Mesenchymal stem cell (in vitro differentiated cells and primary cell): ENCODE results near the gene KLF16.

Experiments
- DNase-seq: peaks from one replicate; pipeline ENCODE4 v3.0.0-alpha.2; 2013
- H2AFZ ChIP-seq: one replicate; pipeline ENCODE4 v1.6.1; 2013; ENCODE audit warnings: low read depth, mild to moderate bottlenecking, control low read depth, inconsistent platforms, low read length, moderate library complexity
- H2AK5ac ChIP-seq: 2 replicates; pipeline ENCODE4 v1.6.1; 2013; ENCODE audit warnings: low read length, moderate library complexity, mild to moderate bottlenecking, inconsistent platforms; ENCODE audit not compliant: severe bottlenecking
- H2BK120ac ChIP-seq: one replicate; pipeline ENCODE4 v1.6.1; 2013; ENCODE audit warnings: low read depth, mild to moderate bottlenecking, inconsistent platforms, low read length, moderate library complexity
- H2BK12ac ChIP-seq, 2 experiments: one replicate each; pipeline ENCODE4 v1.6.1; 2013; ENCODE audit warnings: inconsistent platforms in 2 of 2, low read length in 2 of 2, mild to moderate bottlenecking in 2 of 2, moderate library complexity in 2 of 2, control low read depth in 1 of 2
- H2BK15ac ChIP-seq: one replicate; pipeline ENCODE4 v1.6.1; 2013; ENCODE audit warnings: mild to moderate bottlenecking, low read depth, inconsistent platforms; ENCODE audit not compliant: poor library complexity, severe bottlenecking
- H2BK5ac ChIP-seq: 2 replicates; pipeline ENCODE4 v1.6.1; 2013; ENCODE audit warnings: low read depth, mild to moderate bottlenecking, low read length, control low read depth, inconsistent platforms; ENCODE audit not compliant: poor library complexity, severe bottlenecking
- H3K14ac ChIP-seq, 2 experiments: one replicate each; pipeline ENCODE4 v1.6.1; 2013; ENCODE audit warnings: inconsistent platforms in 2 of 2, low read length in 2 of 2, control low read depth in 1 of 2, mild to moderate bottlenecking in 1 of 2, moderate library complexity in 1 of 2
- H3K18ac ChIP-seq, 2 experiments: one replicate each; pipeline ENCODE4 v1.6.1; 2013; ENCODE audit warnings: inconsistent platforms in 2 of 2, low read length in 2 of 2, control low read depth in 1 of 2, low read depth in 1 of 2, mild to moderate bottlenecking in 1 of 2
- H3K23ac ChIP-seq, 2 experiments: one replicate each; pipeline ENCODE4 v1.6.1; 2013; ENCODE audit warnings: inconsistent platforms in 2 of 2, low read length in 2 of 2, mild to moderate bottlenecking in 2 of 2, moderate library complexity in 2 of 2, control low read depth in 1 of 2
- H3K27ac ChIP-seq: 2 replicates; pipeline ENCODE4 v1.5.1; 2013; ENCODE audit warnings: mild to moderate bottlenecking, moderate library complexity, low read length, control low read depth, inconsistent platforms; ENCODE audit not compliant: poor library complexity, severe bottlenecking
- H3K27me3 ChIP-seq, 2 experiments: 2 replicates each; pipeline versions ENCODE4 v1.6.1 to v1.7.0; 2013; ENCODE audit warnings: low read length in 2 of 2, mild to moderate bottlenecking in 2 of 2, moderate library complexity in 2 of 2, control low read depth in 1 of 2, inconsistent platforms in 1 of 2; ENCODE audit not compliant: control insufficient read depth in 1 of 2, insufficient read depth in 1 of 2
- H3K36me3 ChIP-seq, 2 experiments: 2 replicates each; pipeline versions ENCODE4 v1.6.1 to v1.7.0; 2013; ENCODE audit warnings: low read length in 2 of 2, control low read depth in 1 of 2, inconsistent platforms in 1 of 2, low read depth in 1 of 2, mild to moderate bottlenecking in 1 of 2; ENCODE audit not compliant: insufficient read depth in 2 of 2, control insufficient read depth in 1 of 2
- H3K4ac ChIP-seq, 2 experiments: one replicate each; pipeline ENCODE4 v1.6.1; 2013; ENCODE audit warnings: inconsistent platforms in 2 of 2, low read length in 2 of 2, mild to moderate bottlenecking in 2 of 2, moderate library complexity in 2 of 2, control low read depth in 1 of 2, low read depth in 1 of 2
- H3K4me1 ChIP-seq: 2 replicates; pipeline ENCODE4 v1.6.1; 2013; ENCODE audit warnings: low read depth, low read length, control low read depth; ENCODE audit not compliant: control insufficient read depth, insufficient read depth
- H3K4me2 ChIP-seq: 2 replicates; pipeline ENCODE4 v1.6.1; 2013; ENCODE audit warnings: low read length, mild to moderate bottlenecking, inconsistent platforms; ENCODE audit not compliant: poor library complexity, severe bottlenecking
- H3K4me3 ChIP-seq, 2 experiments: 2 replicates each; pipeline versions ENCODE4 v1.5.1 to v1.7.0; 2013; ENCODE audit warnings: low read length in 2 of 2, mild to moderate bottlenecking in 2 of 2, control low read depth in 1 of 2, low read depth in 1 of 2; ENCODE audit not compliant: insufficient read depth in 1 of 2
- H3K79me1 ChIP-seq: replicated peaks from 2 replicates; pipeline ENCODE4 v1.6.1; 2013; ENCODE audit warnings: mild to moderate bottlenecking, control low read depth, low read length, inconsistent platforms; ENCODE audit not compliant: poor library complexity, severe bottlenecking
- H3K9ac ChIP-seq: 2 replicates; pipeline ENCODE4 v1.7.0; 2013; ENCODE audit warnings: mild to moderate bottlenecking, low read length, moderate library complexity
- H3K9me3 ChIP-seq: 2 replicates; pipeline ENCODE4 v1.7.0; 2013; ENCODE audit warnings: mild to moderate bottlenecking, low read length; ENCODE audit not compliant: control insufficient read depth
- H4K8ac ChIP-seq: one replicate; pipeline ENCODE4 v1.6.1; 2013; ENCODE audit warnings: inconsistent platforms, mild to moderate bottlenecking, low read length, moderate library complexity
- H4K91ac ChIP-seq: one replicate; pipeline ENCODE4 v1.6.1; 2013; ENCODE audit warnings: mild to moderate bottlenecking, low read length, inconsistent platforms
- WGBS: methylation state at CpG from one replicate; pipeline ENCODE4 v1.1.7; 2013; ENCODE audit warnings: mixed read lengths; 5-methylcytosine and 5-hydroxymethylcytosine counted together

KLF16 gene

DNA sequence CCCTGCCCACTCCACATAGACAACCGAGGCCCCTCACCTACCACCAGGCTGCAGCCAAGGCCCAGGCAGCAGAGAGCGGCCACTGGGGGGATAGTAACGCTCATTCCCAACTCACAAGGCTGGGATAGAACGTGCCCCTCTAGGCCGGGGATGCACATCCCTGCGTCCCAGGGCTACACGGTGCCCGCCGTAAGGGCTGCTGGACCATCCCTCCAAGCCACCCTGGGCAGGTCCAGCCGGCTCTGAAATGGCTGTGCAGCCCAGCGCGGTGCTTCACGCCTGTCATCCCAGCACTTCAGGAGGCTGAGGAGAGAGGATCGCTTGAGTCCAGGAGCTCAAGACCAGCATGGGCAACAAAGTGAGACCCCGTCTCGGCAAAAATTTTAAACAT is 18.3 kb downstream of the KLF16 start:
- DNase-seq, result no peak
- H3K9me3 ChIP-seq, result no peaks in the 10 kb centered on the region
- H2BK5ac ChIP-seq, result no peak overlapping the region
- no peak overlapping the region for H2BK12ac ChIP-seq
- H3K18ac ChIP-seq, result no peak overlapping the region
- H3K4me2 ChIP-seq, result no peak overlapping the region
- H4K8ac ChIP-seq, result no peak overlapping the region
- no peak overlapping the region for H2AFZ ChIP-seq
- H4K91ac ChIP-seq, result no peak overlapping the region
- H3K27me3 ChIP-seq, result no peaks in the 10 kb centered on the region
- H3K23ac ChIP-seq, result no peak overlapping the region
- no peak overlapping the region for H2BK15ac ChIP-seq
- H3K4ac ChIP-seq, result no peak overlapping the region
- H3K27ac ChIP-seq, result no peak overlapping the region
- 96% methylated on average over 16 of the region's 16 CpGs for WGBS
- no peak overlapping the region for H3K14ac ChIP-seq
- peaks cover 30% of the 10 kb centered on the region for H3K4me1 ChIP-seq
- no peak overlapping the region for H3K4me3 ChIP-seq
- H2AK5ac ChIP-seq, result no peak overlapping the region
- H3K36me3 ChIP-seq, result peaks cover 0 to 41% of the 10 kb centered on the region in 2 experiments
- H3K79me1 ChIP-seq, result peaks cover 4% of the 10 kb centered on the region
- no peak overlapping the region for H2BK120ac ChIP-seq
- no peak overlapping the region for H3K9ac ChIP-seq

DNA sequence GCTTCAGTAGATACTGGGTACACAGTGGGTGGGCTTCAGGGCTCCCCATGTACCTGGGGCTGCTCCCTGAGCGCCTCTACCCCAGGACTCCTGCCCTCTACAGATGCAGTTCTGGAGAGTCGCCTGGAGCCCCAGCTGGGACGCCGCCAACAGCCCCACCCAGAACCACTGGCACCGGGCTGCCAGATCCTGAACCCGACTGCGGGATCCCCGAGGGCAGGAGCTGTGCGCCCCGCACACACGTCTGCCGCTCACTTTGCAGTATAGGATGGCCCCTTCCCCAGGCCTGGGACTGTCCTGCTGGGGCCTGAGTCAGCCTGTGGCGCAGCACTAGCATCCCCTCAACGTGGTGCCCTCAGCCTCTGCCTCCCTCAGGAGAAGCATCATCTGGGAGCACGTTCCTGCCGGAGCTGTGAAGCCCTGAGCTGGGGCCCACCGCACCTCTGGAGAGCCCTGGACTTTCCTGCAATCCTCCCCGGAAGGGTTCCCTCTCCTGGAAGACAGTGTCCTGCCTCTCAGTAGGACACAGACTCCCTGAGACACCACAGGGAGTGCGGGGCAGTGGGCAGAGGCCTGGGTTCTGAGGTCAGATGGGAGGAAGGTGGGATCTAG is 18.8 kb downstream of the KLF16 start:
- Histone ChIP-seq H3K79me1 (peaks cover 4% of the 10 kb centered on the region), H3K18ac (no peak overlapping the region), H3K4me2 (no peak overlapping the region), H3K14ac (no peak overlapping the region), H2BK15ac (no peak overlapping the region), H2BK12ac (no peak overlapping the region), H3K9me3 (no peaks in the 10 kb centered on the region), H4K8ac (no peak overlapping the region), H3K9ac (peak overlapping the region; percentile 26), H3K27ac (no peak overlapping the region), H3K4me3 (no peak overlapping the region), H2AFZ (no peak overlapping the region), H2BK120ac (no peak overlapping the region), H4K91ac (no peak overlapping the region), H3K23ac (no peak overlapping the region), H3K27me3 (no peaks in the 10 kb centered on the region), H3K4ac (no peak overlapping the region), H3K36me3 (peaks cover 0 to 43% of the 10 kb centered on the region in 2 experiments), H2AK5ac (no peak overlapping the region), H2BK5ac (no peak overlapping the region), H3K4me1 (peaks cover 33% of the 10 kb centered on the region)
- WGBS, result 97% methylated on average over 19 of the region's 19 CpGs
- no peak for DNase-seq

DNA sequence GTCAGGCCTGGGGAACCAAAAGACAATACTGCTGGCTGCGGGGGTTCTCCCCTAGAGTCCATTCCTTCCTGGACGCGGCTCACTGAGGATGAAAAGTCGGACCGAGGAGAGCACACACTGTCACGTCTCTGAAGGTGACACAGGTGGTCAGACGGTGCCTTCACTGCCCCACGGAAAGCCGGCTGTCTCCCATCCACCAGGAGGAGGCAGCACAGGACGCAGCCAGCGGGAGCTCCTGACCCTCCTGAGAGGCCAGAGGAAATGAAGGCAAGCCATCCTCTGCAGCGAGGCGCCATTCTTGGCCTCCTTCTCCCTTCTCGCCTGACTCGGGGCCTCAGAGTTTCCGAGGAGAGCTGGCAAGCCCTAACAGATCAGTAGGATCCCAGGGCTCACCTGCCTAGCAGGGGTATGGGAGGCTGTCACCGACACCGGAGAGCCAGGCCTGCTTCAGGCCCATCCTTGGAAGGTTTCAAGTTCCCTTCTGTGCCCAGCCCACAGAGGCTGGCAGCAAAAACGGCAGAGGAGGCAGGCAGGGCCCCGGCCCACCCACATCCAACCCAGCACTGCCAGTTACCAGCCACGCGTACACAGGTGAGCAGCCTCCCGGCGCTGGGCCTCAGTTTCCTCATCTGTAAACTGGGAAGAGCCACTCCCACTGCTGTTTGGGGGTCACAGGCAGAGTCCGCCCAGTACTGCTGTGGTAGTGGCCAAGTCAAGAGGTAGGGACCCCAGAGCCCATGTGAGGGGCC is 19.6 kb downstream of the KLF16 start:
- Histone ChIP-seq H2BK15ac (no peak overlapping the region), H2AK5ac (no peak overlapping the region), H3K4me2 (no peak overlapping the region), H2AFZ (no peak overlapping the region), H3K9me3 (no peaks in the 10 kb centered on the region), H4K91ac (no peak overlapping the region), H3K4ac (no peak overlapping the region), H3K27ac (no peak overlapping the region), H3K4me3 (no peak overlapping the region), H2BK5ac (no peak overlapping the region), H3K9ac (peak overlapping the region; percentile 26), H3K79me1 (peaks cover under 1% of the 10 kb centered on the region), H3K18ac (no peak overlapping the region), H3K4me1 (peaks cover 33% of the 10 kb centered on the region), H2BK120ac (no peak overlapping the region), H4K8ac (no peak overlapping the region), H3K36me3 (peaks cover 0 to 50% of the 10 kb centered on the region in 2 experiments), H2BK12ac (no peak overlapping the region), H3K27me3 (no peaks in the 10 kb centered on the region), H3K14ac (no peak overlapping the region), H3K23ac (no peak overlapping the region)
- 90% methylated on average over 25 of the region's 25 CpGs for WGBS
- DNase-seq, result no peak

DNA sequence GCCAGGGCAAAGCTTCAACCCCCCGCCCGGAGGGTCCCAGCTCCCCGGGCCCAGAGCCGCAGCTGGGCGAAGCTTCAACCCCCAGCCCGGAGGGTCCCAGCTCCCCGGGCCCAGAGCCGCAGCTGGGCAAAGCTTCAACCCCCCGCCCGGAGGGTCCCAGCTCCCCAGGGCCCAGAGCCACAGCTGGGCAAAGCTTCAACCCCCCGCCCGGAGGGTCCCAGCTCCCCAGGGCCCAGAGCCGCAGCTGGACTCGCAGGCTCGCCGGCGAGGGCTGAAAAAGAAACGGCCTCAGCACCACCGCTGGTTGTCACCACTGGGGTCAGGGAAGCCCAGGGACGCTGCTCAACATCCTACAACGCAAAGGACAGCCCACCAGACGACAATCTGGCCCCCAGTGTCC is 20.3 kb downstream of the KLF16 start:
- H3K23ac ChIP-seq, result no peak overlapping the region
- no peak overlapping the region for H3K14ac ChIP-seq
- no peak overlapping the region for H3K9ac ChIP-seq
- DNase-seq, result no peak
- no peak overlapping the region for H2BK12ac ChIP-seq
- 94% methylated on average over 22 of the region's 22 CpGs for WGBS
- no peak overlapping the region for H4K8ac ChIP-seq
- no peak overlapping the region for H3K4me2 ChIP-seq
- H2AK5ac ChIP-seq, result no peak overlapping the region
- H3K36me3 ChIP-seq, result peaks cover 0 to 50% of the 10 kb centered on the region in 2 experiments
- H2BK15ac ChIP-seq, result no peak overlapping the region
- no peak overlapping the region for H2BK120ac ChIP-seq
- H3K18ac ChIP-seq, result no peak overlapping the region
- H3K27ac ChIP-seq, result no peak overlapping the region
- H3K9me3 ChIP-seq, result no peaks in the 10 kb centered on the region
- no peaks in the 10 kb centered on the region for H3K27me3 ChIP-seq
- H4K91ac ChIP-seq, result no peak overlapping the region
- no peak overlapping the region for H3K4ac ChIP-seq
- H3K79me1 ChIP-seq, result no peaks in the 10 kb centered on the region
- no peak overlapping the region for H2BK5ac ChIP-seq
- H3K4me3 ChIP-seq, result no peak overlapping the region
- no peak overlapping the region for H2AFZ ChIP-seq
- H3K4me1 ChIP-seq, result peaks cover 33% of the 10 kb centered on the region
